Measurements from ENCODE around the gene CLDN20. TPM values are rescaled to one million over a fixed set of nuclear protein-coding genes. Genes with fewer than 3 reads are reported as not detected.

The CLDN20 gene
- polyA plus RNA-seq, 3 donors: 0.51 to 0.75 (median 0.74) TPM

DNA sequence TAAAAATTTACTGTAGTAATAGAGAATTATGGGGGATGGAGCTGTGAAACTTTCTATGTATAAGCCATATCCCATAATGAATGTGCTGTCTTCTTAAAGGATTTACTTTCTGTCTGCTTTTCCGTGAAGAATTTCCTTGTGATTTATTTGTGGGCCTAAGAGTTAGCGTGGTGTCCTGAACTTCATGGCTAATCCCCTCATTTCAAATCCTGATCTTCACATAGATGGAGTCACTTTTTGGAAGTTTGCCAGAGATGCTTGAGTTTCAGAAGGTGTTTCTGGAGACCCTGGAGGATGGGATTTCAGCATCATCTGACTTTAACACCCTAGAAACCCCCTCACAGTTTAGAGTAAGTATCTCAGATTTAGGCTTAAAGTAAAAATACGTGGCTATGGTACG lies 19.4 kb upstream of the CLDN20 start:
- no peak for DNase-seq (ENCODE audit: low read depth in 3 of 3, low spot score in 2 of 3)

DNA sequence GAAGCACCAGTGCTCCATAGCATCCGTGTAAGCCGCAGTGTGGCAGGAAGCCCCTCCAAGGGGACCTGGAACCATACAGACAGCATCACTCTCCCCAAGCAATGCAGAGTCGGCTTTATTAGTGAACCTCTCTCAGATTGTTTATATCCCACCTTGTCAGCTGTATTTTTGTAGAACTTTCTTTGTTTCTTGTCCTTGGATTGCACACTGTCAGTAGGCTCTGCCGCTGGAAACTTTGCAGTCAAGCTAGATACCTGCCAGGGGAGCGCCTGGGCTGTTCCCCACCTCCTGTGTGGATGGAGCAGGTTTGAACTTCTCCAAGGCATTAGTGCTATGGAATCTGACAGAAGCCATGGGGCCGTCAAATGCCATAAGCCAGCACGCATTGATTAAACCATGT lies 18.6 kb upstream of the CLDN20 start:
- no peak for DNase-seq (ENCODE audit: low read depth in 3 of 3, low spot score in 2 of 3)

DNA sequence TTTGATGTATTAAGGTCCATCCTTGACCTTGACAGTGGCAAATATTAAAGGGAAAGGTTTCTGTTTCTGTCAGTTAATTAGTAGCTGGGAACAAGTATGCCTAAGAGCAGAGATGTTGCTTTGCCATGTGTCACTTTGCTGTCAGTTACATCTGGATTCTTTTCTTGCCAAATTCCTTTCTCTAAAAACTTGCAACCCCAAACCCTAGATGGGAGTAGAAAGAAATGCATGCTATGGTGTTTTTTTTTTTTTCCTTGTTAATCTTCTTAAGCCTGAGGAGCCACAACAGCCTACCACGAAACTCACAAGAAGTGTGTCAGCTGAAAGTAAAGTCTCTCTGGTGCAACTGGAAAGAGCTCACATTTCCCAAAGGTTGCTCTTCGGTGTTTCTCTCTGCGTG lies 18.0 kb upstream of the CLDN20 start:
- DNase-seq (ENCODE audit: low read depth in 3 of 3, low spot score in 2 of 3): no peak

DNA sequence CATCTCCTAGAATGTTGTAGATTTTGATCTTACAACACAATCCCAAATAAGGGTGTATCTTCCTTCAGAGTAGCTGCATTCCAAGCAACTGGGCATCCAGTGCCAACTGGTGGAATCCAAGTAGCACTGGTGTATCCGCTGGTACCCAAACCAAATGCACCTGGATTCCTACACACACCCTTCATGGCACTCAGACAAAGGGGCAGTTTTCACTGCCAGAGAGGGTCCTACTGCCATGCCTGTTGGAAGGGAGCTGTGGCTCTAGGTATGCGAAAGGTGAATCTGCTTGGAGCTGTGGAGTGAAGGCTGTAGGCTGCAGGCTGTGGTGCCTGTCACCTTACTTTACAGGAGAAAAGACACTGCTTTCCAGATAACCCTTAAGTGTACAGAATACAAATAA lies 17.0 kb upstream of the CLDN20 start:
- DNase-seq (ENCODE audit: low read depth in 3 of 3, low spot score in 2 of 3): no peak

DNA sequence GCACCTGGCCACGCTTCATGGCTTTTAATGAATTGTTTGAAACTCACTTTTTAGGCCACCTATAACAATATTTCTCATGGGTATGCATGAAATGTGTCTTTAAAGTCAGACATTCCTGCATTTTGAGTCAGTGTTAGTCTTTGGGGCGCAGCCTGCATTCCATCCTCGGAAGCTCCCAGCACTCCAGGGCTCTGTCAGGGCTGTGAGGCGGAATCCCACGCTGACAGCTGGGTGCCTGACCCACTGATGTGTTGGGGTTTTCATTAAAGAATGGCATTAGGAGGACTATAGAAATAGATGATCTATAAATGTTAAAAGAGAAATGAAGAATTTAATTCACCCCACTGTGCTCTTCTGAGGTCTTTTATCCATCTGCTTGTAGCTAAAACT lies 16.2 kb upstream of the CLDN20 start:
- DNase-seq (ENCODE audit: low read depth in 3 of 3, low spot score in 2 of 3): no peak

- DNase-seq (ENCODE audit: low read depth in 3 of 3, low spot score in 2 of 3): peak in 2 of 3 donors; percentile 16 to 38
These were observed 15.5 kb upstream of the CLDN20 start for GRCh38 chr6:155248008-155249001.

- no peak for DNase-seq (ENCODE audit: low read depth in 3 of 3, low spot score in 2 of 3)
These were observed 13.0 kb upstream of the CLDN20 start for GRCh38 chr6:155250701-155251381.

DNA sequence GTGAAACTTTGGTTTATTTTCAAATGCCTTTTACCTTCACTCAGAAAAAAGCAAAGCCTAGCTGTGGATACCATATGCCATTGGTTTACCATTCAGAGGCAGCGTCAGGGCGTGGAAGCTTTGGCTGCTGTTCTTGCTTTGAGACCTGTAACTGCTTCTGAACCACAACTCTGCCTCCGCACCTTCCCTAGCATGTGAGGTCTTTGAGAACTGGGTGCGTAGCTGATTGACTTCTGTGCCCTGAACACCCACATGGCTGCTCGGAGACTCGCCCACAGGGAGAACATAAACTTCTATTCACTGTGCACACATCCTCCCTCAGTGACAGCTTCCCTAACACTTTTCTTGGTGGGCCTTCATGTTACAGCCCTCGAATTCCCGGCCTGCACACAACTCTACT lies 11.2 kb upstream of the CLDN20 start:
- no peak for DNase-seq (ENCODE audit: low read depth in 3 of 3, low spot score in 2 of 3)

GRCh38 chr6:155253337-155253736 lies 10.5 kb upstream of the CLDN20 start:
- no peak for DNase-seq (ENCODE audit: low read depth in 3 of 3, low spot score in 2 of 3)

GRCh38 chr6:155254139-155254538 lies 9.7 kb upstream of the CLDN20 start:
- no peak for DNase-seq (ENCODE audit: low read depth in 3 of 3, low spot score in 2 of 3)

- no peak for DNase-seq (ENCODE audit: low read depth in 3 of 3, low spot score in 2 of 3)
These were observed 7.6 kb upstream of the CLDN20 start for GRCh38 chr6:155256122-155256795.

GRCh38 chr6:155257796-155258195 lies 6.0 kb upstream of the CLDN20 start:
- DNase-seq (ENCODE audit: low read depth in 3 of 3, low spot score in 2 of 3): no peak

DNA sequence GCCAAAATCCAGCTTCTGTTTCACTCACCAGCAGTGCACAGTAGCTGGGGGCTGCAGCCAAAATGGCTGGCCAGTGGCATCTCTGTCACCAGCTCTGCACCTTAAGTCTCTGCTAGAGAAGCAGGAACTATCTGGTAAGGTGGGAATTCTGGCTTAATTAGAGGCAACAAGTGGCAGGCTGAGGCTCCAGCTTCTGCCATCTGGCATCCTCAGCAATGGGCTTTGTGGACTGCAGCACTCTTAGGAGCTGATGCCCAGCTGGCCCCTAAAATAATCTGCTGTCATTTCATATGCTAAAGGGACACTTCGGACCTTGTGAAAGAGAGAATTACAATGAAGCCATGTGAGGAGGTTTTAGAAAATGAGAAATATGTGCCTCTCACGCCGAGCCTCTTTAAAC lies 4.6 kb upstream of the CLDN20 start:
- DNase-seq (ENCODE audit: low read depth in 3 of 3, low spot score in 2 of 3): no peak

DNA sequence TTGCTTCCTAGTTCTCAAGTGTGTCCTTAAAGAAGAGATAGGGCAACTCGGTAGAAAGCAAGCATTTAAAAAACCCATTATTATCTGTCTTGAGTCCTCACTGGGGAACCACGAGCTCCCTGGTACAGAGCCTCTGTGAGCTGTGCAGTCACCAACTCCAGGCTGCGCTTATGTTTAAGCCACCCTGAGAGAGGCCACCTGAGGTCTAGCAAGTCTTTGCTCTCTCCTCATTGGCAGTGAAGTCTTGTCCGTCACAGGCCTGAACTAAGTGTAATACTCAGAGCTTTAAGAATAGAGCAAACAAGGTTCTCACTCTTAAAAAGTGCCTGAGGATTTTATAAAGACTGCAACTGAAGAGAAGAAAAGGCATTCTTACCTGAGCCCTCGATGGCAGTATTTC lies 3.9 kb upstream of the CLDN20 start:
- DNase-seq (ENCODE audit: low read depth in 3 of 3, low spot score in 2 of 3): no peak

DNA sequence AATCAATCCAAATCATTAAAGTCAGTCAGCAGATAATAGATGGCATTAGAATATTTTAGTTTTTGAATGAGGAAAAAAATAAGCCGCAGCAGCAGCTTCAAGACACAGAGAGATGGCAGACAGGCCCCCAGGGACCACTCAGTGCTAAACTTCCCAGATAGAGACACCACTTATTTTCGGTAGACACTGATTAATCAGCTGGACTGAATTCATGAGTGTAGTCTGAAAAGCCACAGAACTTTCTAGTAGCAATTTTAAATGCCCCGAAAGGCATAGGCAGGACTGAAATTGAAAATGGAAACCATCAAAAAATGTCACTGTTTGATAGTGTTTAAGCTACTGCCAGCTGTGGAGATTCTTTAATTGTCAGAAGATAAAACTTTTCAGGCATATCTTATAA lies 3.1 kb upstream of the CLDN20 start:
- DNase-seq (ENCODE audit: low read depth in 3 of 3, low spot score in 2 of 3): no peak

- no peak for DNase-seq (ENCODE audit: low read depth in 3 of 3, low spot score in 2 of 3)
These were observed 2.5 kb upstream of the CLDN20 start for GRCh38 chr6:155261111-155261900.

- DNase-seq (ENCODE audit: low read depth in 3 of 3, low spot score in 2 of 3): no peak
These were observed 1.2 kb upstream of the CLDN20 start for GRCh38 chr6:155262655-155263054.

- no peak for DNase-seq (ENCODE audit: low read depth in 3 of 3, low spot score in 2 of 3)
These were observed 994 bp downstream of the CLDN20 start for GRCh38 chr6:155264693-155265320.

DNA sequence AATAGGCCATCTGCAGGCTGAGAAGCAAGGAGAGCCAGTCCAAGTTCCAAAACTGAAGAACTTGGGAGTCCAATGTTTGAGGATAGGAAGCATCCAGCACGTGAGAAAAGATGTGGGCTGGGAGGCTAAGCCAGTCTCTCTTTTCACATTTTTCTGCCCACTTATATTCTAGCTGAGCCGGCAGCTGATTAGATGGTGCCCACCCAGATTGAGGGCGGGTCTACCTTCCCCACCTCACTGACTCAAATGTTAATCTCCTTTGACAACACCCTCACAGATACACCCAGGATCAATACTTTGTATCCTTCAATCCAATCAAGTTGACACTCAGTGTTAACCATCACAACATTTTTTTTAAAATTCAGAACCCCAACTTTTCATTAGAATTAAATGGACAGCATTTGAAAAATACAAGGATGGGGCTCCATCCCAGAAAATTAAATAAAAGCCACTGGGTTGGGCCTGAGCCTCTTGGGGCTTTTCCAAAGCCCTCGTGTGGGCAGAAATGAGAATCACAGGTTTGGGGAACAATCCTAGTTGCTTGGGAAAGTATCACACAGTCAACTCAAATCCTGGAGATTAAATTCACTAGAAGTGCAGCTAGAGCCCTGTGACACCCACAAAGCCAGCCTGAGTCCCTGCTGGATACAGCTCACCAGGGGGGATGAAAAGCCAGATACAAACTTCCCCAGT lies 2.2 kb downstream of the CLDN20 start:
- DNase-seq (ENCODE audit: low read depth in 3 of 3, low spot score in 2 of 3): no peak

DNA sequence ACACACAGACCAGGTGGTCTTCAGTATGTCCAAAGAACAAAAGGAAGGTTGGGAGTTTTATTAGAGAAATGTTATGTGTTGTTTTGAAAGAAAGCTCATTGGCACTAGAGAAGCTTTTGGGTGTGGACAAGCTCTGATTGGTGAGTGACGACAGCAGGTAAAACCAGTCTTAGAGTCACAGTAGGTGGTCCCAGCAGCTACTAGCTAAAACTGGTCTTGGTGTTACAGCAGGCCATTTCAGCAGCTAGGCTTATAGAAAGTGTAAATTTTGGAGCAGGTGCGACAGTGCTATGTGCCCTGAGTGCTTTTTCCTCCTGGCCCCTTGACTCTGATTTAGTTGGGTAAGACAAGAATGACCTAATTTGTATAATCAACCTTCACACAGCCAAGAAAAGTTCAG lies 3.6 kb downstream of the CLDN20 start:
- no peak for DNase-seq (ENCODE audit: low read depth in 3 of 3, low spot score in 2 of 3)
